NCI-H2227 treated with DMSO at 0.1 percent for 48 hours (cell line): ENCODE measurements around the gene ADGRL3.
"Not testable (repeated sequence)": the region's sequence is repeated elsewhere in the genome, so short reads cannot be mapped to it uniquely, and the experiment has no call there.

Source experiments
- DNase-seq: peaks from one replicate; lab custom pipeline; 2025; lab: John Stamatoyannopoulos, UW

ADGRL3 gene

DNA sequence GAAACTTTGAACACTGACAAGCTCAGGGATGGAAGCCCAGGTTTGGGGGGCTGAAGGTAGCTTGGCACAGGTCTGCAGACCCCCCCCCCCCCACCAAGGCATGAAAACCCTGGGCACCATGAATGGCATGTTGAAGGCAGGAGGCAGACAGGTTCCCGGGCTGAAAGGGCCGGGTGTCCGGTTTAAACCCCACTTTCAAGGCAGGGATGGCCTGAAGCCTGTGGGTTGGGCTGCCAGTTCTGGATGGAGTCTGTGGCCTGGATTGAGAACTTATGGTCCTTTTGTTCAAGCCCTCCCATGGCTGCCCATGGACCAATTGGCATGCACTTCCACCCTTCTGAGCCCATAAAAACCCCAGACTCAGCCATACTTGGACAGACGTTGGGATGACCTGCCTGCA is 616.9 kb downstream of the ADGRL3 start:
- no peak for DNase-seq

DNA sequence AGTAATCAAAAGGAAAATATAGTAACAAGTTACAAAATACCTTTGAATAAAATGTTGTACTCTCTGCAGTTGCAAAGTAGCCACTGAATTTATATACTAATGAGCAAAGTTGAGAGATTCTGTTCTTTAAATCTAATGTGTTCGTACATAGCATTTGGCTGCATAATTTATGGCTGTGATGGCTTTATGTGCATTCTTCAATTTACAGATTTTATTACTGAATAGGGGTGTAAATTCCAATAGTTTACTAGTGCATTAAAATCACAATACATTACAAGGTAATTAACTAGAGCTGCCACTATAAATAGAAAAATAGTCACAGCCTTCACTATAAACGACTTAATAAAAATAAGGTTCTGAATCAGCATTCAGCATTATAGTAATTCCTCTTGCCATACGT is 620.0 kb downstream of the ADGRL3 start:
- no peak for DNase-seq

DNA sequence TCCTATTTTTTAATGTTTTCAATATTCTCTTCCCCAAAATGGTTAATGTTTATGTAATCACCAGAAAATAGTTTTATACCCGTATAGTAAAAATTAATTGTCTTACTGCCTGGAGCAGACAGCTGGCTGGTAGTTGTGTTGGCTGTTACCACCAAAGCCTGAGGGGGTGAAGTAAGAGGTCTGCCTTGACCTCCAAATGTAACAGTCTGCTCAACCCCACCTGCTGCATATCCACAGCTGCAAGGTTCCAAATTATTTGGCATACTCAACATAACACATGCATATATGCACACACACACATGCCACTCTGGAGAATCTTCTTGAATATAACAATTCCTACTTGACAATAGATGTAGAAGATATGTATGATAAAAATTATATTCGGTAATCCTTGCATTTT is 624.3 kb downstream of the ADGRL3 start:
- DNase-seq = no peak

DNA sequence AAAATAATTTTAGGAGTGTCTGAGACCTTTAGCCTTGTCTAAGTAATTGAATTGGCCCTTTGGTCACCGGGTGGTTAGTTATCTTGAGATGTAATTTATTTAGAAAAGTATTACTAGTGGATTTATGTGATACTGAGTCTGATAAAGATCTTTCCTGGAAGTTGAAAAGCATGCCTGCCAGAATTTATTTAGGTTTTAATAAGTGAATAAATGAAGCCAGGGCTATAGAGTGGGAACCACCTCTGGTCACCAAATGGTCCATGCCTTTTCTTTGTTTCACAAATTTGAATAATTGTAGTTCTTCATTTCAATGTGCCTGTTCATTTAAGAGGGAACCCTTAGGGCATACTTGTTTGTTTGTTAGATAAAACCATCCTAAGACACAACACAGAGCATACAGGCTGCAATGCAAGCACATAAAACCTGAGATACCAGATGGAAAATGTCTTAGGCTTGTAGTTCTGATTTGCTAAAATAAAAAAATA is 627.8 kb downstream of the ADGRL3 start:
- DNase-seq = no peak

DNA sequence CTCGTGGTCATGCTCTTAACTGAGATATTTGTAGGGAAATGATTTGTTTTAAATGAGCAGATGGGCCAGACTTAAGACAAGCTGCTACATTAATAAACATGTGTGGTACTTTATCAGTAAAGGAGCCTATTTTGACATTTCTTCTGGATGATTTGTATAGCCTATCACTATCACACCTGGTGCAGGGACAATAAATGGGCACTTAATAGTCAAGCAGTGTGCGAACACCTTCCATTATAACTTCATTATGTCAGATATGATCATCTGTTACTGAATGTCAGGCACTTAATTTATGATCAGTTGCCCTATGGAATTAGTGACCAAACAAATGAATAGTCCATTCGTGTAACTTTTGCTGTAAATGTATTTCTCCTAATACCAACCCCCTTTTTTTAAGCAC is 628.8 kb downstream of the ADGRL3 start:
- no peak for DNase-seq

DNA sequence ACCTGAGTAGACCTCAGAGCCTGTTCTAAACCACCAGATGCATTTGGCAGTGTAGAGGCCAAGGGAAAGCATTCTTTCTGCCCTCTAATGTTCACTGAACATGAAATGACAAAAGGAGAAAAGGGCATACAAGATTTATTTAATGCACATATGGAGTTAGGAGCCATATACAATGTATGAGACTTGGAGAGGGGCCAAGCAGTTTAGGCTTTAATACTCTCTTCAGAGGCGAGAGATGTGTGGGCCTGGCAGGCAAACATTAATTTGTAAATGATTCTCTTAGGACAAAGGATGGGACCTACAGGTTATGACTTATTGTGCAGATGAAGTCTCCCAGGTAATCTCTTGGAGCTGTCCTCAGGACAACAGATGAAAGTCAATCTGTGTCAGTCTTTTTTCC is 631.9 kb downstream of the ADGRL3 start:
- DNase-seq = no peak

DNA sequence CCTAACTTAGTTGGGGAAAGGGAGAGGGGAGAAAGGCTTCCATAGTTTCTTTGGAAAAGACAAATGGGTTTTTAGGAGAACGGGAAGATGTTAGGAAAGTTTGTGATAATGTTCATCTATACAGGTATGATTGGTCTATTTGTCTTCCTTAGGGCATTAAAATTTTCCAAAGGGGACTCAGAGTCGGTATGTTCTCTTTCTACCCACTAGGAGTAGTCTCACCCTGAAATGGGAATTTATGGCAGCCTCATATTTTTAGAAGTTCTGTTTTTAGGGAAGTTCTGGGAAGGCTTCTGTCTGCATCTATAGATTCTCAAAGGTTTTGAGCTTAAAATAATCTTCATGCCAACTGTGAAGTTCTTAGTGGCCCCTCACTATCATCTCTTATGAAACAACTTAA is 637.3 kb downstream of the ADGRL3 start:
- no peak for DNase-seq

DNA sequence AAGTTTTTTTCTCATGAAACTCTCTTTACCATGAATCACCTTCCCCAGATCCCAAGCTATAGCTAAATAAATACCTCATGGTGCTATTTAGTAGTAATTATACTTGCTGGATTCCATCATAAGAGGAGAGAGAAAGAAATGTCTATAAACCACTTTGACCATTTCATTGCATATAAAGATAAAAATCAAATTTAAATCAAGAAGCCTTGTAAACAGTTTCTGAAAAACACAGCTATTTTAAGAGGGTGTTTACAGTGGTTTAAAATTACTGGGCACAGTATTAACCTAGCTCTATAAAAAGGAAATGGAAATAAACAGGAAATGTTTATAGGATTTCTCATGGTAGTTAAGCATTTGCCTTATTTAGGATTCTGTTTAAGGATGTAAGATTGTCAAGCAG is 637.9 kb downstream of the ADGRL3 start:
- DNase-seq = no peak

DNA sequence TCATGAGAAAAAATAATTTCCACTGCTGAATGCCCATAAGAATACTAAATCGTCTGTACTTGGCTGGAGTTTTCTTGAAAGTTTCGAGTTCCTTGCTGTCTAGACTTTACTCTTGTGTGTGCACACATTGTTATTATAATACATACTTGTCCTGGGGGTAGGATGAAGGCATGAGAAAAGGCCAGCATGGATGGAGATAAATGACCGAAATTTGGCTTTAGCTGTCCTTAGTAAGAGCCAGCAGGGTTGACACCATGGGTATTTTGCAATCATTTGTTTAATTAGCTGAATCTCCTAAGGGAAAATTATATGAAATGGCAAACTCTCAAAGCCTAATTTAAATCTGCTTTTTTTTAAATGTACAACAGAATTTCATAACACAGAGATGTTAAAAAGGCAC is 641.6 kb downstream of the ADGRL3 start:
- DNase-seq = no peak

DNA sequence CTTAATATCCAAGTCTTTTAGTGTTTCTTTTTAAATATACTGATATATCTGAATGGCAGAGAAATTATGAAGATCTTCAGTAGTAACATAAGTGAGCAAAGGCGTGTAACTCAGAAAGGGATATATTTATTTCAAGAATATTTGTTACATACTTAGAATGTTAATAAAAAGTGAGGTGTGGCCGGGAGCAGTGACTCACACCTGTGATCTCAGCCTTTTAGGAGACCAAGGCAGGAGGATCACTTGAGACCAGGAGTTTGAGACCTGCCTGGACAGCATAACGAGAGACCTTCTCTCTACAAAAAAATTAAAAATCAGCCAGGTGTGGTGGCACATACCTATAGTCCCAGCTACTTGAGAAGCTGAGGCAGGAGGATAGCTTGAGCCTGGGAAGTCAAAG is 651.0 kb downstream of the ADGRL3 start:
- DNase-seq = no peak

DNA sequence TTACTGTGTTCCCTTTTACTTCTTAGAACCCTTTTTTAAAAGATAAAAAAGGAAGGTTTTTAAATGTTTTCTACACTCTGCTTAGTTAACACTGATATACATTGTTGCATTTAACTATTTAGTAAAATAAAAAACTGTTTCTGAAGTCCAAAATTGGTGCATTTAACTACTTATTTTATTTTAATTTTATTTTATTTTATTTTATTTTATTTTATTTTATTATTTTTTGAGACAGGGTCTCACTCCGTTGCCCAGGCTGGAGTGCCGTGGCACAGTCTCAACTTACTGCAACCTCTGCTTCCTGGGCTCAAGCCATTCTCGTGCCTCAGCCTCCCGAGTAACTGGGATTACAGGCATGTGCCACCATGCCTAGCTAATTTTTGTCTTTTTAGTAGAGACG is 652.0 kb downstream of the ADGRL3 start:
- DNase-seq = not testable (repeated sequence)

DNA sequence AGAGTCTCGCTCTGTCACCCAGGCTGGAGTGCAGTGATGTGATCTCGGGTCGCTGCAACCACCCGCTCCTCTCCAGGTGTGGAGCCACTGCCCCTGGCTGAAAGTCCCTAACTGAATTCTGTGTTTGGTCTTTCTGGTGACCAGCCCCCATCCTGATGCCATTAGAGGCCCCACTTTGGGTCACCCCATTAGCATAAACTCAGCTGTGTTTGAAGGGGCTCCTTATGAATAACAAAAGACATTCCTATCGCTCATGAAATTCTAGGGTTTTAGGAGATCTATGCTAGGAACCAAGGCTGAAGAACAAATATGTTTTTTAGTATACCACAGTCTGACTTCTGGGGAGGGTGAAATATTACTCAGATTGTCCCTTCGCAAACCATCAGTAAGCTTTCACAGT is 652.9 kb downstream of the ADGRL3 start:
- no peak for DNase-seq

DNA sequence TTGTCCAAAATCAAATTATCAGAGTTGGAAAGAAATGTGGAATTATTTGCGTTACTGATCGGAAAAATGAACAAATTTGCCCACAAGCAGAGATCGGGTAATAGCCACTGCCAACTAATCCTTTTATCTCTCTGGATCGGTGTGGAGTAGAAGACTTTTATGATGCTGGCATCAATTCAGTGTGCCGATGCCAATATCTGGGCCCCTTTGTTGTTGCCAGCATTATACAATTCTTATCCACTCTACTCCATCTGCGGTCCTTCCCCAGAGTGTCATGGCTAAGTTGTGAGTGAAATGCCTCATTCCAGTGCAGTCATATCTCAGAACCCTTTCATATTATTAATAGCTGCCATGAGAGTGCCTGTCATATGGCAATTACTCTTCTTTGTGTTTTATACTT is 660.2 kb downstream of the ADGRL3 start:
- no peak for DNase-seq

DNA sequence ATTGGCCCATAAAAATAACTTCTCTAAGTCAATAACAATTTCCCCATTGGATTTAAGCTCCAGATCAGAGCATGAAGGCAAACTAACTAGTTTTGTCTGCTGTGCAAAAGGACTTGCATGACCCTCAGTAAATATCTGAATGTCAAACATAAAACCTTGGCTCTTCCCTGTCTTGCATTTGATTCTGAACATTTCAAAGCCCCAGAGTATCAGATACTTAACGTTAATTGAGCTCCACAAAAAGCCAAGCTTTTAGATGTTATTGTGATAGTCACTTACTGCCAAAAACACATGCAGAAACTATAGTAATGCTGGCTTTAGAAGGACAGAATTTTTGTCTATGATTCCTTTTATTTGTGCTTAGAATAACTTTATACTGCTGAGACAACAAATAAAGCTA is 664.2 kb downstream of the ADGRL3 start:
- DNase-seq = no peak

DNA sequence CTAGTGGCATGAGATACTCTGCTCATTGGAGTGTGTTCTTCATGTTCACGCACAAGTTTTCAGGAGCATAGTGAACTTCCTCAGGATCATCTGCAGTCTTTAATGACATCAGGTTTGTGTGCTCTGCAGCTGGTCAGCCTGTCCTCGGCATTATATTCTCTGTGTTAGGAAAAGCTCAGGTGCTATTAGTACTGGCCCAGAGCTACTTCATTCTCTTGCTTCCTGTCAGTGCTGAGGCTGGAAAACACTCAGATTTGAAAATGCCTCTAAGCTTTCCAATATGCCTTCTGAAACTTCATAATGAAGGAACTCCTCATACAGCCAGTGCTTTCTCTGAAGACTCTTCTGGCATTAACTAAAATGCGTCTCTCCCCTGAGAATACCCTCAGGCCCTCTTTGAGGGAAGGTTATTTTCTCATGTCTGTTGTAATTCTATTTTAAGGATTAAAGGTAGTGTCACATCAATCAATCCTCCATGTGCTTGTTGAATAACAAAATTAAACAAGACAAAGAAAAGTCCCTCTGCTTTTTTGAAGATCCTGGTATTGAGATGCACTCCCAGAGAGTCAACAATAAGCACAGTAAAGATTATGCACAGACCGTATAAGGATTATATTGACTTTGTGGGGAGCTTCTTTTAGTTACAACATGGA is 666.4 kb downstream of the ADGRL3 start:
- DNase-seq = no peak

DNA sequence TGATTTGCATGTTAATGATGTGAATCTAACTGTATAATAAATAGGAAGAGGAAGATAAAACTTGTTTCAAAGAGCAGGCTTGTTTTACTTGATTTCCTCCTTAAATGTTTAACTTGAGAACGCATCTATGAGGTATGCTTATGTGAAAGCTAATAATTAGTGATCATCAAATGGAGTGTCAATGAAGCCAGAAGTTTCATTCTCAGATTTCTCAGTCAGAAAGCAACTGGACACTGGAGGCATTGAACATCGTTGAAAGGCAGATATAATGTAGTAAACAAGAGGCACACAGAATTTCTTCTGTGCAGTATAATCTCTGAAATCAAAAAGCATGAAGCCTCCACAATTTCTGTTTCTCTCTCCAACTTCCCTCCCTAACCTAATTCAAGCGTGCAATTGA is 672.9 kb downstream of the ADGRL3 start:
- DNase-seq = no peak

DNA sequence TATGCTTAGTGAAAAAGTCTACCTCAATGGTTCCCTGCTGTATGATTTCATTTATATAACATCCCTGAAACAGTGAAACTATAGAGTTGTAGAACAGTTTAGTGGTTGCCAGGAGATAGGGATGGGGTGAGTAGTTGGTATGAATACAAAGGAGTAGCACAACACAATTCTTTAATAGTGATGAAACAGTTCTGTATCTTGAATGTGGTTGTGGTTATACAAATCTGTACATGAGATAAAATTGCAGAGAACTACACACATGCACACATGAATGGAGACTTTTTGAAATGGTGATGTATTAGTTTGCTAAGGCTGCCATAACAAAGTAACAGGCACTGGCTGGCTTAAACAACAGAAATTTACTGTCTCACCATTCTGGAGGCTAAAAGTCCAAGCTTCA is 677.1 kb downstream of the ADGRL3 start:
- no peak for DNase-seq

DNA sequence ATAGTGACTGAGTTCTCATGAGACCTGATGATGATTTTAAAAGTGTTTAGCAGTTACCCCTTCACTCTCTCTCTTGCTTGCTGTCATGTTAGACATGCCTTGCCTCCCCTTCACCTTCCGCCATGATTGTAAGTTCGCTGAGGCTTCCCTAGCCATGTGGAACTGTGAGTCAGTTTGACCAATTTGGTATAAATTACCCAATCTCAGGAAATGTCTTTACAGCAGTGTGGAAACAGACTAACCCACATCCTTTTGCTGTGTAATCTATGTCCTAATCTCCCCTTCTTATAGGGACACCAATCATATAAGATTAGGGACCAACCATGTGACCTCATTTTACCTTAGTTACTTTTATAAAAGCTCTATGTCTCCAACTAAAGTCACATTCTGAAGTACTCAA is 677.8 kb downstream of the ADGRL3 start:
- DNase-seq = no peak

DNA sequence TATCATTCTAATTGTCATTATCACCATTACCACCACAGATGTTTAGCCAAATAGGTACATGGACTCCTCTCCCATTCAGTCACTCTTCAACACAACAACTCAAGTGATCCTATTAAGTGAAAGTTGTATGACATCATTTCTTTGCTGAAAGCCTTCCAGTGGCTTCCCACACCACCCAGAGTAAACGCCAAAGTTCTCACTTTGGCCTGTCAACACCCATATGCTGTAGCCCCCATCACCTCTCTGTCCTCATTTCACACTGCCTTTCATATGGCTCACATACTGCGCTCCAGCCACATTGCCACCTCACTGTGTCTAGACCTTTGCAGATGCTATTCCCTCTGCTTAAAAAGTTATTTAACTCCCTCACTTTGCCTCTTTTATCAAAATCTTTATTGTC is 682.3 kb downstream of the ADGRL3 start:
- DNase-seq = no peak

DNA sequence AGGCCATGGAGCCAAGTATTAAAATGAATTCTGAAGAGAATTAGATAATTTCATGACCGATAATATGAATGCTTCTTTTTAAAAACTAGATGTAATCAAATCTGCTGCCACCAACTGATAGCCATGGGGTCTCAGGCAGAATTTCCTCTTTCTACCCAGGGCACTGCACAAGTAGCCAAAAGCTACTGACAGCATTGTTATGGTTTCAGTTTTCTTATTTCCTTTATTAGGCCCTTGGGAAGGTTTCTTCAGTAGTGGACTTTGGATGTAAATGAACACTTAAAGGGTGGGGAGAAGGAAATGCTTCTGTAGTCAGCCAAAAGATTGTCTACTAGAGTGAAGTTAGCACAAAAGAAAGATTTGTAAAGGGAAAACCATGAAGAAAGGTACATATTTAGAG is 686.0 kb downstream of the ADGRL3 start:
- DNase-seq = no peak

DNA sequence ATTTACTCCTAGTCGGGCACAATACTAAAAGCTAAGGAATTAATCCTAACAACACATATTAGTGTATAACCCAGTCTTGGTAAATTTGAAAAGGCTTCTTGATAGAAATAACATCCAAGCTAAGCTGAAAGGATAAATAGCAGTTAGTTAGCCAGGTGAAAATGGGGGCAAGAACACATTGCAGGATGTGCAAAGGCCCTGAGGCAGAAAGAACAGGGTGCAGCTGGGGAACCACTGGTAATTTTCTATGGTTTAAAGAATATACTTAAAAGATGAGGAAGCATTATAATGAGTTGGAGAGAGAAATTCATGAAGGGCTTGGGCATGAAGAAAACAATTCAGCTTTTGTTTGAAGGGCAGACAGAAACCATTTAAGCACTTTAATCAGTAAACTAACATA is 689.0 kb downstream of the ADGRL3 start:
- no peak for DNase-seq

DNA sequence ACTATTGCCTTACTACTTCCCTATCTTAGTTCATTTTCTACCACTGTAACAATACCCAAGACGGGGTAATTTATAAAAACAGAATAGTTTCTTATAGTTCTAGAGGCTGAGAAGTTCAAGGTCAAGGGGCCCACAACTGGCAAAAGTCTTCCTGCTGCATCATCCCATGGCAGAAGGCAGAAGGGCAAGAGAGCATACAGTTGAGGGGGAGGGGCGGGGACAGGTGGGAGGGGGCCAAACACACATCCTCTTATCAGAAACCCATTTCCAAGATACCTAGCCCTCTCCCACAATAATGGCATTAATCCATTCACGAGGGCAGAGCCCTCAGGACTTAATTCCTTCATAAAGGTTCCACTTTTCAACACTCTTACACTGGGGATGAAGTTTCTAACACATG is 690.2 kb downstream of the ADGRL3 start:
- no peak for DNase-seq

DNA sequence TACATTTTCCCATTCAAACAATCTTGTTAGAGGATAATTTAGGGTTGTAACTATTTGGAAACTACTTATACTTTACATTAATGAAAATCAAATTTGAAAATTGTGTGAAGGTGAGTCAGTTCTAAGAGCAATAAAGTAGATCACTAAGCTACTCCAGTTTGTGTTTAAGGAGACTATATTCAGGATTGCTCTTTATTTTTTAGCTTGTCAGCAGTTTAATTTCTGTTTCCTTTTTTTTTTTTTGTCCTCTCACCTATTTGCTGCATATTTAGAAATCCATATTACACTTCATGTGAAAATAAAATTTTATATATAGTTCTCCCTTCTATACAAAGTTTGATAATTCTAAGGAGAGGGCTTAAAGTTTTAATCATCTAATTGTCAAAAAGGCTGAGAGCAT is 691.8 kb downstream of the ADGRL3 start:
- DNase-seq = no peak

DNA sequence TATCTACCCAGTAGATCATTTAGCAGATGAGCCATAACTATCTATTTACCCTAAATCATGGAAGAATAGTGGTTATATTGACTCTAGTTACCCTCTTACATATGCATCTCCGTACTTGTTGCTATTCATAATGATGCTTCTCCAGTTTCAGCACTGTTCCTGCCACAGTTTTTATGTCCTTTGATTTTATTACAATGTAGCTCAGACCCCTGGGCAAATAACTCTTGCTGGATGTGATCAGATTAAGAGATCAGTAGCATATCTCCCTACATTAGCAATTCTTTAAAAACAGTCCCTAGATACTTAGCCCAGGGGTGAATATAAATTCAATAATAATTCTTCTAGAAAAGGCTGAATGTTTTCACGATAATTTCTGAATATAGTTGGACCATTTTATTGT is 696.5 kb downstream of the ADGRL3 start:
- no peak for DNase-seq

DNA sequence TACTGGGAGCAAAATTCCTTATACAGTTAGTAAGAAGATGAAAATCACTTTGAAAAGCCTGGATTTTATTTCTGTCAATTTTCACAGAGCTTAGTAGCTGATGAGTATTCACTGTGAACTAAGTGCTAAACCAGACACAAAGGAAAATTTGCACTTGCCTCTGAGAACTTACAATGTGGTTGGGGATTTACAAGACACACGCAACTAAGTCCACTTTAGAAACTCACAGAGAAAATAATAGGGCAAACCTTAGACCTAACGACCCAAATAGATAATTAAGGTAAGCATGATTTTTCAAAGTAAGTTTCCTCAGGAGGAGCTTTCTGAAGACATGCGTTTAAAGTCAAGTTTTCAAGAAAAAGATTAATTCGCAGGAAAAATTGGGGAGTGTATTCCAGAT is 708.9 kb downstream of the ADGRL3 start:
- DNase-seq = no peak
